ENCODE measurements around the gene MRLN.

DNA sequence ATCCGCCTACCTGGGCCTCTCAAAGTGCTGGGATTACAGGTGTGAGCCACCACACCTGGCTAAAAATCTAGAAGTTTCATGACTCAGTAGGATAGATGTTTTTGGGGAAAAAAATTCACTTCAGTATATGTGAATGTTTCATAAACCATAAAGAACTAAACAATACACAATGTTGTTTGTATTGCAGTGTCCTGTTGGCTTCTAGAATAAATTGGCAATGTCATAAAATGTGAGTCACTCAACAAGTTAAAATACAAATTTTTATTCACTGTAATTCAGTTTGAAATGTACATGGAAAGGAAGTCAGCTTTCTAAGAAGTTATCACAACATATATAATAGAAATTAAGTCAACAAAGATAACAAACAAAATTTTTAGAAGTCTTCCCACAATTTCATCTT, 16.5 kb downstream of the MRLN start:
- no peak for TF ChIP-seq CTCF (IDR thresholded peaks at IDR 0.05 in 8 of 11, conservative IDR thresholded peaks at IDR 0.05 in 3 of 11)
- TF ChIP-seq POLR2A (IDR thresholded peaks at IDR 0.05) = no peak
